Effector memory CD4-positive, alpha-beta T cell (primary cell): ENCODE data around the gene SSR2.
A peak's percentile ranks its signal among the peaks of the same experiment; 100 is the strongest.

Experiments used
- DNase-seq, 3 donors: peaks; one replicate each; pipeline ENCODE4 v3.0.0-alpha.2; 2020
- H3K27ac ChIP-seq: 2 replicates; pipeline ENCODE4 v1.7.0; 2013; ENCODE audit warnings: mild to moderate bottlenecking, low read length, moderate library complexity; ENCODE audit not compliant: insufficient read depth, poor library complexity, severe bottlenecking
- H3K27me3 ChIP-seq: replicated peaks from 2 replicates; pipeline ENCODE4 v1.7.0; 2013; ENCODE audit warnings: mild to moderate bottlenecking, low read length; ENCODE audit not compliant: insufficient read depth, control insufficient read depth, poor library complexity, severe bottlenecking
- H3K36me3 ChIP-seq: 2 replicates; pipeline ENCODE4 v1.7.0; 2013; ENCODE audit warnings: mild to moderate bottlenecking, low read length, moderate library complexity; ENCODE audit not compliant: control insufficient read depth, insufficient read depth
- H3K4me1 ChIP-seq: 2 replicates; pipeline ENCODE4 v1.7.0; 2013; ENCODE audit warnings: low read length, mild to moderate bottlenecking; ENCODE audit not compliant: control insufficient read depth, insufficient read depth, poor library complexity, severe bottlenecking
- H3K4me3 ChIP-seq: 2 replicates; pipeline ENCODE4 v1.7.0; 2013; ENCODE audit warnings: low read length, low read depth, mild to moderate bottlenecking; ENCODE audit not compliant: insufficient read depth, poor library complexity, severe bottlenecking
- H3K9me3 ChIP-seq: 2 replicates; pipeline ENCODE4 v1.7.0; 2013; ENCODE audit warnings: mild to moderate bottlenecking, low read length, moderate library complexity; ENCODE audit not compliant: control insufficient read depth

The SSR2 gene

GRCh38 chr1:155974208-155975115 lies 46.3 kb downstream of the SSR2 start:
- peaks cover 69% of the 10 kb centered on the region for H3K4me1 ChIP-seq
- peak overlapping the region; percentile 84 for H3K27ac ChIP-seq
- H3K36me3 ChIP-seq: peaks cover 5% of the 10 kb centered on the region
- peak overlapping the region; percentile 84 for H3K4me3 ChIP-seq
- no peaks in the 10 kb centered on the region for H3K27me3 ChIP-seq
- DNase-seq: no peak
- H3K9me3 ChIP-seq: no peaks in the 10 kb centered on the region

GRCh38 chr1:155973723-155974122 lies 47.0 kb downstream of the SSR2 start:
- H3K9me3 ChIP-seq: no peaks in the 10 kb centered on the region
- no peaks in the 10 kb centered on the region for H3K27me3 ChIP-seq
- DNase-seq: no peak
- peaks cover 11% of the 10 kb centered on the region for H3K36me3 ChIP-seq
- peaks cover 72% of the 10 kb centered on the region for H3K4me1 ChIP-seq
- H3K4me3 ChIP-seq: no peak overlapping the region
- H3K27ac ChIP-seq: peak overlapping the region; percentile 84

- Histone ChIP-seq H3K36me3 (peaks cover 26% of the 10 kb centered on the region), H3K4me3 (no peak overlapping the region), H3K9me3 (no peaks in the 10 kb centered on the region), H3K27me3 (no peaks in the 10 kb centered on the region), H3K27ac (peak overlapping the region; percentile 59), H3K4me1 (peaks cover 87% of the 10 kb centered on the region)
- DNase-seq: no peak
Measured at GRCh38 chr1:155971910-155972809, 48.6 kb downstream of the SSR2 start.

GRCh38 chr1:155970531-155971167 lies 50.1 kb downstream of the SSR2 start:
- no peaks in the 10 kb centered on the region for H3K9me3 ChIP-seq
- peak overlapping the region; percentile 4 for H3K4me3 ChIP-seq
- peaks cover 87% of the 10 kb centered on the region for H3K4me1 ChIP-seq
- H3K36me3 ChIP-seq: peaks cover 41% of the 10 kb centered on the region
- DNase-seq: no peak
- no peaks in the 10 kb centered on the region for H3K27me3 ChIP-seq
- H3K27ac ChIP-seq: peak overlapping the region; percentile 62

- peak overlapping the region; percentile 62 for H3K27ac ChIP-seq
- no peak for DNase-seq
- no peaks in the 10 kb centered on the region for H3K9me3 ChIP-seq
- peaks cover 75% of the 10 kb centered on the region for H3K4me1 ChIP-seq
- peaks cover 52% of the 10 kb centered on the region for H3K36me3 ChIP-seq
- no peaks in the 10 kb centered on the region for H3K27me3 ChIP-seq
- H3K4me3 ChIP-seq: no peak overlapping the region
Measured at GRCh38 chr1:155969377-155969791, 51.4 kb downstream of the SSR2 start.

GRCh38 chr1:155968670-155969069 lies 52.1 kb downstream of the SSR2 start:
- Histone ChIP-seq H3K4me1 (peaks cover 68% of the 10 kb centered on the region), H3K36me3 (peaks cover 53% of the 10 kb centered on the region), H3K27me3 (no peaks in the 10 kb centered on the region), H3K9me3 (no peaks in the 10 kb centered on the region), H3K27ac (peak overlapping the region; percentile 62), H3K4me3 (no peak overlapping the region)
- DNase-seq: no peak

GRCh38 chr1:155968051-155968400 lies 52.7 kb downstream of the SSR2 start:
- Histone ChIP-seq H3K36me3 (peaks cover 55% of the 10 kb centered on the region), H3K9me3 (no peaks in the 10 kb centered on the region), H3K27ac (peak overlapping the region; percentile 62), H3K4me1 (peaks cover 63% of the 10 kb centered on the region), H3K4me3 (no peak overlapping the region), H3K27me3 (no peaks in the 10 kb centered on the region)
- DNase-seq: no peak

GRCh38 chr1:155967341-155968050 lies 53.3 kb downstream of the SSR2 start:
- H3K36me3 ChIP-seq: peaks cover 60% of the 10 kb centered on the region
- peak overlapping the region; percentile 62 for H3K27ac ChIP-seq
- H3K9me3 ChIP-seq: no peaks in the 10 kb centered on the region
- DNase-seq: no peak
- H3K27me3 ChIP-seq: no peaks in the 10 kb centered on the region
- H3K4me3 ChIP-seq: peak overlapping the region; percentile 1
- H3K4me1 ChIP-seq: peaks cover 57% of the 10 kb centered on the region

GRCh38 chr1:155966750-155967149 lies 54.0 kb downstream of the SSR2 start:
- Histone ChIP-seq H3K36me3 (peaks cover 68% of the 10 kb centered on the region), H3K27ac (peak overlapping the region; percentile 62), H3K4me1 (peaks cover 52% of the 10 kb centered on the region)

More at GRCh38 chr1:155966750-155967149, 54.0 kb downstream of the SSR2 start:
- Histone ChIP-seq H3K4me3 (no peak overlapping the region), H3K27me3 (no peaks in the 10 kb centered on the region), H3K9me3 (no peaks in the 10 kb centered on the region)
- no peak for DNase-seq
